Measurements from ENCODE around the gene KANK4. TPM values are rescaled to one million over a fixed set of nuclear protein-coding genes. Genes with fewer than 3 reads are reported as not detected.

The KANK4 gene
- total RNA-seq, 2 donors from 2014 or later, result 0.96 to 1.7 TPM

- no peak for TF ChIP-seq CTCF (IDR thresholded peaks at IDR 0.05)
- H3K4me1 ChIP-seq, result no peaks in the 10 kb centered on the region
- no peak for DNase-seq
- intact Hi-C loops (cut with DNase I), result no loop called here
- H3K27me3 ChIP-seq, result no peaks in the 10 kb centered on the region
- no peak overlapping the region for H3K9ac ChIP-seq (ENCODE audit: low read depth in 2 of 2, low read length in 2 of 2)
- H3K4me3 ChIP-seq, result no peak overlapping the region
- H3K36me3 ChIP-seq, result no peaks in the 10 kb centered on the region
- H3K9me3 ChIP-seq, result no peaks in the 10 kb centered on the region
- no peak overlapping the region for H3K27ac ChIP-seq
Measured at GRCh38 chr1:62265956-62266935, 53.0 kb downstream of the KANK4 start.

- H3K4me1 ChIP-seq, result no peaks in the 10 kb centered on the region
- DNase-seq, result no peak
- no peaks in the 10 kb centered on the region for H3K27me3 ChIP-seq
- intact Hi-C loops (cut with DNase I), result no loop called here
- H3K36me3 ChIP-seq, result no peaks in the 10 kb centered on the region
- no peak overlapping the region for H3K27ac ChIP-seq
- H3K4me3 ChIP-seq, result no peak overlapping the region
- H3K9me3 ChIP-seq, result no peaks in the 10 kb centered on the region
- TF ChIP-seq CTCF (IDR thresholded peaks at IDR 0.05), result no peak
- H3K9ac ChIP-seq (ENCODE audit: low read depth in 2 of 2, low read length in 2 of 2), result no peak overlapping the region
Measured at GRCh38 chr1:62263814-62264353, 55.4 kb downstream of the KANK4 start.

GRCh38 chr1:62263006-62263813, 56.0 kb downstream of the KANK4 start:
- intact Hi-C loops (cut with DNase I), result no loop called here
- Histone ChIP-seq H3K4me3 (no peak overlapping the region), H3K27ac (no peak overlapping the region), H3K27me3 (no peaks in the 10 kb centered on the region), H3K9ac (ENCODE audit: low read depth in 2 of 2, low read length in 2 of 2) (no peak overlapping the region), H3K36me3 (no peaks in the 10 kb centered on the region), H3K9me3 (no peaks in the 10 kb centered on the region), H3K4me1 (no peaks in the 10 kb centered on the region)
- DNase-seq, result no peak
- no peak for TF ChIP-seq CTCF (IDR thresholded peaks at IDR 0.05)

- no peaks in the 10 kb centered on the region for H3K27me3 ChIP-seq
- intact Hi-C loops (cut with DNase I), result no loop called here
- H3K27ac ChIP-seq, result no peak overlapping the region
- H3K4me1 ChIP-seq, result no peaks in the 10 kb centered on the region
- no peak for TF ChIP-seq CTCF (IDR thresholded peaks at IDR 0.05)
- H3K9me3 ChIP-seq, result no peaks in the 10 kb centered on the region
- no peak overlapping the region for H3K4me3 ChIP-seq
- no peak overlapping the region for H3K9ac ChIP-seq (ENCODE audit: low read depth in 2 of 2, low read length in 2 of 2)
- no peak for DNase-seq
- no peaks in the 10 kb centered on the region for H3K36me3 ChIP-seq
Measured at GRCh38 chr1:62260688-62261087, 58.5 kb downstream of the KANK4 start.

- no peak overlapping the region for H3K27ac ChIP-seq
- H3K9me3 ChIP-seq, result no peaks in the 10 kb centered on the region
- DNase-seq, result no peak
- no peak overlapping the region for H3K9ac ChIP-seq (ENCODE audit: low read depth in 2 of 2, low read length in 2 of 2)
- no peaks in the 10 kb centered on the region for H3K27me3 ChIP-seq
- H3K4me1 ChIP-seq, result no peaks in the 10 kb centered on the region
- H3K4me3 ChIP-seq, result no peak overlapping the region
- intact Hi-C loops (cut with DNase I), result no loop called here
- TF ChIP-seq CTCF (IDR thresholded peaks at IDR 0.05), result no peak
- no peaks in the 10 kb centered on the region for H3K36me3 ChIP-seq
Measured at GRCh38 chr1:62259551-62259950, 59.7 kb downstream of the KANK4 start.
